ENCODE data around the gene SARS1. TPM values are rescaled to one million over a fixed set of nuclear protein-coding genes. Genes with fewer than 3 reads are reported as not detected.

The SARS1 gene
- total RNA-seq, 1 donor from 2014 or later: 194 TPM

GRCh38 chr1:109225308-109225707 is 11.6 kb downstream of the SARS1 start:
- Histone ChIP-seq H3K4me1 (no peaks in the 10 kb centered on the region), H3K27ac (no peak overlapping the region), H3K36me3 (peaks cover 62% of the 10 kb centered on the region), H3K27me3 (no peaks in the 10 kb centered on the region), H3K9me3 (no peaks in the 10 kb centered on the region), H3K4me3 (no peak overlapping the region)
- intact Hi-C loops (cut with DNase I): no loop called here
- no peak for TF ChIP-seq CTCF (IDR thresholded peaks at IDR 0.05)
- ATAC-seq: no peak
- no peak for DNase-seq

- Histone ChIP-seq H3K4me3 (no peak overlapping the region), H3K27me3 (no peaks in the 10 kb centered on the region), H3K9me3 (no peaks in the 10 kb centered on the region), H3K4me1 (no peaks in the 10 kb centered on the region), H3K27ac (no peak overlapping the region), H3K36me3 (peaks cover 68% of the 10 kb centered on the region)
- DNase-seq: no peak
- intact Hi-C loops (cut with DNase I): no loop called here
- TF ChIP-seq CTCF (IDR thresholded peaks at IDR 0.05): no peak
- no peak for ATAC-seq
Measured at GRCh38 chr1:109225711-109226445, 12.2 kb downstream of the SARS1 start.

GRCh38 chr1:109228167-109228566 is 14.4 kb downstream of the SARS1 start:
- intact Hi-C loops (cut with DNase I): no loop called here
- Histone ChIP-seq H3K9me3 (no peaks in the 10 kb centered on the region), H3K27ac (no peak overlapping the region), H3K4me3 (no peak overlapping the region), H3K4me1 (no peaks in the 10 kb centered on the region), H3K27me3 (no peaks in the 10 kb centered on the region), H3K36me3 (peaks cover 85% of the 10 kb centered on the region)
- DNase-seq (no peak), ATAC-seq (no peak)
- TF ChIP-seq CTCF (IDR thresholded peaks at IDR 0.05): no peak

- TF ChIP-seq CTCF (IDR thresholded peaks at IDR 0.05): no peak
- H3K36me3 ChIP-seq: peaks cover 91% of the 10 kb centered on the region
Measured at GRCh38 chr1:109229531-109230127, 15.9 kb downstream of the SARS1 start.

GRCh38 chr1:109231066-109231465 is 17.3 kb downstream of the SARS1 start:
- Histone ChIP-seq H3K27ac (no peak overlapping the region), H3K27me3 (no peaks in the 10 kb centered on the region), H3K9me3 (no peaks in the 10 kb centered on the region), H3K4me3 (no peak overlapping the region), H3K4me1 (no peaks in the 10 kb centered on the region), H3K36me3 (peaks cover 93% of the 10 kb centered on the region)
- no peak for DNase-seq
- intact Hi-C loops (cut with DNase I): no loop called here
- no peak for ATAC-seq
- TF ChIP-seq CTCF (IDR thresholded peaks at IDR 0.05): no peak

More at GRCh38 chr1:109229531-109230127, 15.9 kb downstream of the SARS1 start:
- no peak for ATAC-seq
- intact Hi-C loops (cut with DNase I): no loop called here
- no peaks in the 10 kb centered on the region for H3K27me3 ChIP-seq
- H3K4me1 ChIP-seq: no peaks in the 10 kb centered on the region
- no peak overlapping the region for H3K27ac ChIP-seq
- H3K4me3 ChIP-seq: no peak overlapping the region
- DNase-seq: no peak
- no peaks in the 10 kb centered on the region for H3K9me3 ChIP-seq
